ENCODE data around the gene CLPSL1.

GRCh38 chr6:35778437-35778836 is 2.4 kb upstream of the CLPSL1 start:
- TF ChIP-seq CTCF (IDR thresholded peaks at IDR 0.05) (no peak), POLR2A (IDR thresholded peaks at IDR 0.05) (no peak)
